Measurements from ENCODE around the gene KRTAP23-1. TPM values are rescaled to one million over a fixed set of nuclear protein-coding genes. Genes with fewer than 3 reads are reported as not detected.

The KRTAP23-1 gene
- total RNA-seq, 1 experiment from 2014 or later: not detected

GRCh38 chr21:30320215-30320614, 28.2 kb downstream of the KRTAP23-1 start, which contains the start of gene KRTAP26-1:
TSS of gene KRTAP26-1 (minus strand) at chr21:30320315. CDS start at chr21:30320035, 280 bp downstream.
- Histone ChIP-seq H3K4me3 (ENCODE audit: low read length) (no peak within 1 kb of the TSS), H3K4me1 (ENCODE audit: insufficient read depth, low read length) (no peaks in the 10 kb centered on the region), H3F3A (ENCODE audit: low read length, unreplicated experiment) (no peaks in the 10 kb centered on the region), H4K20me1 (ENCODE audit: low read length) (no peaks in the 10 kb centered on the region), H2AFZ (ENCODE audit: low read length) (no peak within 1 kb of the TSS), H3K9ac (ENCODE audit: low read length) (no peak within 1 kb of the TSS), H3K9me3 (ENCODE audit: low read length) (peaks cover 4% of the 10 kb centered on the region; the same call in 1 of the 2 replicates), H3K79me2 (ENCODE audit: low read length) (no peaks in the 10 kb centered on the region), H3K27me3 (ENCODE audit: low read length) (peaks cover 40% of the 10 kb centered on the region; the same call in 1 of the 2 replicates), H3K9me2 (replicated peaks; ENCODE audit: low read length) (no peaks in the 10 kb centered on the region), H3K4me2 (ENCODE audit: low read length) (no peak within 1 kb of the TSS), H3K36me3 (ENCODE audit: low read depth, low read length) (no peaks in the 10 kb centered on the region), H3K27ac (ENCODE audit: low read length) (no peak within 1 kb of the TSS)
- no TSS peak for BruUV-seq (replicated peaks)
- DNase-seq (no peak), ATAC-seq (no peak)
- intact Hi-C loops (cut with micrococcal nuclease): no loop called here
- ChIA-PET CTCF (no interaction called here), POLR2A (ENCODE audit: unreplicated experiment) (no interaction called here)
- no peak for TF ChIP-seq EZH2 (IDR thresholded peaks at IDR 0.05; ENCODE audit: low read length, unreplicated experiment)
- no peak for TF ChIP-seq CTCF (conservative IDR thresholded peaks at IDR 0.05; ENCODE audit: low read depth, low read length)
- no peak for TF ChIP-seq EZH2phosphoT487 (IDR thresholded peaks at IDR 0.05; ENCODE audit: borderline replicate concordance, low read length)

- no peak overlapping the region for H3K4me2 ChIP-seq (ENCODE audit: low read length)
- POLR2A ChIA-PET (ENCODE audit: unreplicated experiment): no interaction called here
- no peaks in the 10 kb centered on the region for H4K20me1 ChIP-seq (ENCODE audit: low read length)
- H3K4me3 ChIP-seq (ENCODE audit: low read length): no peak overlapping the region
- intact Hi-C loops (cut with micrococcal nuclease): no loop called here
- H3K9me2 ChIP-seq (replicated peaks; ENCODE audit: low read length): no peaks in the 10 kb centered on the region
- H3K9ac ChIP-seq (ENCODE audit: low read length): no peak overlapping the region
- no peak for DNase-seq
- no peaks in the 10 kb centered on the region for H3K9me3 ChIP-seq (ENCODE audit: low read length)
- peaks cover 46% of the 10 kb centered on the region; the same call in 1 of the 2 replicates for H3K27me3 ChIP-seq (ENCODE audit: low read length)
- no peaks in the 10 kb centered on the region for H3K4me1 ChIP-seq (ENCODE audit: insufficient read depth, low read length)
- CTCF ChIA-PET: no interaction called here
- no peaks in the 10 kb centered on the region for H3K79me2 ChIP-seq (ENCODE audit: low read length)
- no peaks in the 10 kb centered on the region for H3K36me3 ChIP-seq (ENCODE audit: low read depth, low read length)
- no TSS peak for BruUV-seq (replicated peaks)
- ATAC-seq: no peak
- TF ChIP-seq EZH2phosphoT487 (IDR thresholded peaks at IDR 0.05; ENCODE audit: borderline replicate concordance, low read length): no peak
- TF ChIP-seq EZH2 (IDR thresholded peaks at IDR 0.05; ENCODE audit: low read length, unreplicated experiment): no peak
- TF ChIP-seq CTCF (conservative IDR thresholded peaks at IDR 0.05; ENCODE audit: low read depth, low read length): no peak
- no peak overlapping the region for H2AFZ ChIP-seq (ENCODE audit: low read length)
- H3K27ac ChIP-seq (ENCODE audit: low read length): no peak overlapping the region
- H3F3A ChIP-seq (ENCODE audit: low read length, unreplicated experiment): no peaks in the 10 kb centered on the region
Measured at GRCh38 chr21:30315701-30316100, 32.7 kb downstream of the KRTAP23-1 start.

- Histone ChIP-seq H3K4me3 (ENCODE audit: low read length) (no peak overlapping the region), H2AFZ (ENCODE audit: low read length) (no peak overlapping the region), H3K27me3 (ENCODE audit: low read length) (peaks cover 12% of the 10 kb centered on the region; the same call in 1 of the 2 replicates), H3K27ac (ENCODE audit: low read length) (no peak overlapping the region), H3K4me1 (ENCODE audit: insufficient read depth, low read length) (no peaks in the 10 kb centered on the region), H3F3A (ENCODE audit: low read length, unreplicated experiment) (no peaks in the 10 kb centered on the region), H3K4me2 (ENCODE audit: low read length) (no peak overlapping the region), H3K36me3 (ENCODE audit: low read depth, low read length) (no peaks in the 10 kb centered on the region), H4K20me1 (ENCODE audit: low read length) (no peaks in the 10 kb centered on the region), H3K9me2 (replicated peaks; ENCODE audit: low read length) (no peaks in the 10 kb centered on the region), H3K79me2 (ENCODE audit: low read length) (no peaks in the 10 kb centered on the region), H3K9me3 (ENCODE audit: low read length) (no peaks in the 10 kb centered on the region), H3K9ac (ENCODE audit: low read length) (no peak overlapping the region)
- intact Hi-C loops (cut with micrococcal nuclease): no loop called here
- CTCF ChIA-PET: no interaction called here
- no peak for DNase-seq
- no peak for TF ChIP-seq EZH2 (IDR thresholded peaks at IDR 0.05; ENCODE audit: low read length, unreplicated experiment)
- no peak for TF ChIP-seq CTCF (conservative IDR thresholded peaks at IDR 0.05; ENCODE audit: low read depth, low read length)
- TF ChIP-seq EZH2phosphoT487 (IDR thresholded peaks at IDR 0.05; ENCODE audit: borderline replicate concordance, low read length): no peak
- no TSS peak for BruUV-seq (replicated peaks)
- POLR2A ChIA-PET (ENCODE audit: unreplicated experiment): no interaction called here
- ATAC-seq: no peak
Measured at GRCh38 chr21:30306884-30307283, 41.5 kb downstream of the KRTAP23-1 start.
